GF-D8 (cell line): ENCODE measurements around the gene SEMA4A.
A peak's percentile ranks its signal among the peaks of the same experiment; 100 is the strongest.
"Not testable (repeated sequence)": the region's sequence is repeated elsewhere in the genome, so short reads cannot be mapped to it uniquely, and the experiment has no call there.

ENCODE experiments used
- DNase-seq: peaks from one replicate; lab custom pipeline; 2025; lab: John Stamatoyannopoulos, UW

Gene SEMA4A

DNA sequence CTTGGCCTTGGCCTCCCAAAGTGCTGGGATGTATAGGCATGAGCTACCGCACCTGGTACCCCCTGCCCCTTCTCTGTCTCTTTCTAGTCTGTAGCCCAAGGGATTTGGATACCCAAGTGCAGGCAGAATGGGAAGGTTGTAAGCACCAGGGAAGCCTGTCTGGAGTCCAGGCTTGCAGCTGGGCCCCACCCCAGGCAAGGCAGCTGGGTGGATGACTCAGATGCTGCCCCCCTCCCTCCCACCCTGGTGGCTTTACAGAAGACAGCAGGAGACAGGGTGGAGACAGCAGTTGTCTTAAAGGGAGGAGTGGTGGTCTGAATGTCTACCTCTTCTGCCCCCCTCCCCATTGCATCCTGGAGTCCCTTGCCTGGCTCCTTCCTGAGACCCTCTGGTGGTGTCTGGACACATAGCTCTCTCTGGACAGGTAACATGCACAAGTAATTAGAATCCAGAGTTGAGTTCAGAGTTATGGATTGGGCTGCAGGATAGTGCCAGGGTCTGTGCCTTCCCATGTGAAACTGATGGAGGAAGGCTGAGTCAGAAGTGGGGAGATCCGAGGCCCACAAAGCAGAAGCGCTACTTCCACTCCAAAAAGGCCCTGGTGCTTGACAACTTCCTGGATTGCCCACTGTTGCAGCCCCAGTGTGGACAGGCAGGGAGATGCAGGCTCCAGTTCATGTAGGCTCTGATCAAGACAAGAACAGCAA is 33.7 kb upstream of the SEMA4A start:
- no peak for DNase-seq

DNA sequence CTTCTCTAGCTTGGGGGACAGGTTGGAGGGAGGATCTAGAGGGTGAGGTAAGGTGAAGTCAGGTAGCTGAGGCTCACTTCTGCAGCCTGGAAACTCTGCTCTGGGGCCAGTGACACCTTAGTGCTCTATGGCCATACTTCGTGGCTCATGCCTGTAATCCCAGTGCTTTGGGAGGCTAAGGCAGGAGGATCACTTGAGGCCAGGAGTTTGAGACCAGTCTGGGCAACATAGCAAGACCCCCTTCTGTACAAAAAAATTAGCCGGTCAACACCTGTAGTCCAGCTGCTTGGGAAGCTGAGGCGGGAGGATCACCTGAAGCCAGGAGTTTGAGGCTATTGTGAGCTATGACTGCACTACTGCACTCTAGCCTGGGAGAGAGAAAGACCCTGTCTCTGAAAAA is 33.1 kb upstream of the SEMA4A start:
- no peak for DNase-seq

DNA sequence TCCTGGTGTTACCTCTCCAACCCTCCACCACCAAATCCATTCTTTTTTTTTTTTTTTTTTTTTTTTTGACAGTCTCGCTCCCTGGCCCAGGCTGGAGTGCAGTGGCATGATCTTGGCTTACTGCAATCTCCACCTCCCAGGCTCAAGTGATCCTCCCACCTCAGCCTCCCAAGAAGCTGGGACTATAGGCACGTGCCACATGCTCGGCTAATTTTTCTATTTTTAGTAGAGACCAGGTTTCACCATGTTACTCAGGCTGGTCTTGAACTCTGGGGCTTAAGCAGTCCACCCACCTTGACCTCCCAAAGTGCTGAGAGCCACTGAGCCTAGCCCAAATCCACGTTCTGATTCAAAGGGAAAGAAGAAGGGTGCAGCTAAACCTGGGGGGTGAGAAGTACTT is 32.4 kb upstream of the SEMA4A start:
- DNase-seq = not testable (repeated sequence)

DNA sequence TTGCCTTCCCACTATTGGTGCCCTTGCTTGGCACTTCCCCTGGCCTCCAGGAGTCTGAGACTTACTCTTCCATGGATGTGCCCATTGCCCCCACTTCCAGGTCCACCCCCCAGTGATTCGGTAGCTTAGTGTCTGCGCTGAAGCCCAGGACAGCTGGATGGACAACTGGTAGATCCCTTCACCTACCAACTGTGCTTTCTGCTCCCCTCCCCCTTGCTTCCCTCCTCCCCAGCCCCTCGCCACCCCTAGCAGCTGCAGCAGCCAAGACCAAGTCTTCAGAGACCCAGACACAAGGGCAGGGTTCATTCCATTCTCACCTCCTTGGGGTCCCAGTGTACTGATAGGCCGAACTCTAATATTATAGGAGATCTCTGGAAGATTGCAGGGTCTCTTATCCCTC is 31.9 kb upstream of the SEMA4A start:
- DNase-seq = no peak

DNA sequence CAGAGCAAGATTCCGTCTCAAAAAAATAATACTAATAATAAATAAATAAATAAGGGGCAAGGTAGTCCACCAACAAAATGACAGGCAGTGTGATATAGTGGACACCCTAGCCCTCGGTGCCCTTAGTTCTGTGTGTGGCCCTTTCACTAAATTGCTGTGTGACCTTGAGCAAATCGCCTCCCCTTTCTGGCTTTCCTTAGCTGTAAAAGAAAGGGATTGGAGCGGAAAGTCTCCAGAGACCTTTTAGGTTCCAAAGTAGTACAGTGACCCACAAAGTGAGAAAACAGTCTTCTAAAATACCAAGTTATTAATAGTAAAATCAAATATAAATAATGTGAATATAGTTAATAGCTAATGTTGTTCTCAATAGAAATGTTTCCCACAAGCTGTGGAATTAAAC is 31.3 kb upstream of the SEMA4A start:
- DNase-seq = no peak

DNA sequence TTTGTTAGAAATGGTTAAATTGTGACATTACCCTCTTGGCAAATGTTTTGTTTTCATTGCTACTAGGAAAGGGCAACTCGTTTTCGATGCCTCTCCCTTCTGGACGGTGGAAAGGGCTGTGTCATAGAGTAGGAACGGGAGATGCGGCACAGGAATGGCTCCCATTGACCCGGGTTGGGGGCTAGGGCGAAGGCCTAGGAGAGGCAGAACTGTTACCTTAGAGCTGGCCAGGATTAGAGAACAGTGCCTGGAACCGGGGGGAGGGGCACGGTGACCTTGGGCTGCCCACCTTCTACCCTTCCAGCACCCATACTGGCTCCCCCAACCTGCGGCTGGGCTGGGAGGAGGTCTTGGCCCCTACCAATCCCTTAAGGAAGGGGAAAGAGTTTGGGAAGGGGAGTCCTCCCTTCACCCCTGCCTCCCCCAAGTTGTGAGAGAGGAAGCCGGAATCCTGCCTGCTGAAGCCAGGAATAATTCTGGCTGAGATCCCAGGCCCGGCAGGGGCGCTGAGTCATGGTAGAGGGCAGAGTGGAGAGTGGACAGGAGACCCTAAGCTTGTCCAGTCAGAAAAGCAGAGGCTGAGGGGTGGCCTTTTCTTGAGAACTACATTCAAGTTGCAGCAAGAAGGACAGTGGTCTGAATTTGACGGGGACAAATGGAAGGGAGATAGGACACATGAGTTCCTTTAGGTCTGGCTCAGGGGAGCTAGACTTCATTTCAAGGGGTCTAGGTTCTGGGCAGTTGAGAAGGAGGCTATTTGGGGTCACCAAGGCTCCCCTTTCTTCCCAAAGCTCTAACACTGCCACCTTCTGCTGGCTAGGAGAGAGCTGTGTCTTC is 30.6 kb upstream of the SEMA4A start:
- DNase-seq = no peak

DNA sequence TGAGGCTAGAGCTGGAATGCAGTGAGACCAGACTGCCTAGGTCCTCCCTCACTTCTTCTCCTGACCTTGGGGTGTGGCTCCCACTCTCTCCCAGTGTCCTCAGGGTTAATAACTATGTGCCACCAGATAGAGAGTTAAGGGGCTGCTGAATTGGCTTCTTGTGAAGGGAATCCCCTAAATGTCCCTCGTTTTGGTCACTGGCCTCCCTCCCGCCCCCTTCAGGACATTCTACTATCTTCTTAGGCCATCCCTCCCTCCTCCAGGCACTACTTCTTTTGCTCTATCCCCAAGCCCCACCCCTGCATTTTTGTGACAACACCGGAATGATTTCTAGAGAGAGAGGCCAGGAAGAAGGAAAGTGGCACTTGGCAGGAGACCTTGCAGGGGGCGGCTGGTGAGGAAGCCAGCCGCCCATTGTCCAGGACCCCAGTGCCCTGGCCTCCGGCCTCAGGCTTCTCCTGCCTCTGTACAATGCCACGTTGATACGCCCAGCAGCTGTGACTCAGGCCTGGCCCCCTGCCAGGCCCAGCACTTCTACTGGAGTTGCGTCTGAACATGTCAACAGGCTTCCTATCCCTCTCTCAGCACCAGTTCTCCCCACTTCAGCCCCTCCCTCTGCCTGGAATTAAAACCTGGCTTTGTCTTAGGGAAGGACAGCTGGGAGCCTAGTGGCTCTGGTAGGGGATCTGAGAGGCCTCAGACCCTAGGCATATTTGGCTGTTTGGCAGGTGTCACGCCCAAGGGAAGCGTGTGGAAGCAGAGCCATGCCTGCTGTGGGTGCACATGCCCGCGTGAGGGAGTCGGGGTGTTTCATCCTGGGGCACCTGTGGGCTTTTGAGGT is 29.8 kb upstream of the SEMA4A start:
- DNase-seq = peak; percentile 7

DNA sequence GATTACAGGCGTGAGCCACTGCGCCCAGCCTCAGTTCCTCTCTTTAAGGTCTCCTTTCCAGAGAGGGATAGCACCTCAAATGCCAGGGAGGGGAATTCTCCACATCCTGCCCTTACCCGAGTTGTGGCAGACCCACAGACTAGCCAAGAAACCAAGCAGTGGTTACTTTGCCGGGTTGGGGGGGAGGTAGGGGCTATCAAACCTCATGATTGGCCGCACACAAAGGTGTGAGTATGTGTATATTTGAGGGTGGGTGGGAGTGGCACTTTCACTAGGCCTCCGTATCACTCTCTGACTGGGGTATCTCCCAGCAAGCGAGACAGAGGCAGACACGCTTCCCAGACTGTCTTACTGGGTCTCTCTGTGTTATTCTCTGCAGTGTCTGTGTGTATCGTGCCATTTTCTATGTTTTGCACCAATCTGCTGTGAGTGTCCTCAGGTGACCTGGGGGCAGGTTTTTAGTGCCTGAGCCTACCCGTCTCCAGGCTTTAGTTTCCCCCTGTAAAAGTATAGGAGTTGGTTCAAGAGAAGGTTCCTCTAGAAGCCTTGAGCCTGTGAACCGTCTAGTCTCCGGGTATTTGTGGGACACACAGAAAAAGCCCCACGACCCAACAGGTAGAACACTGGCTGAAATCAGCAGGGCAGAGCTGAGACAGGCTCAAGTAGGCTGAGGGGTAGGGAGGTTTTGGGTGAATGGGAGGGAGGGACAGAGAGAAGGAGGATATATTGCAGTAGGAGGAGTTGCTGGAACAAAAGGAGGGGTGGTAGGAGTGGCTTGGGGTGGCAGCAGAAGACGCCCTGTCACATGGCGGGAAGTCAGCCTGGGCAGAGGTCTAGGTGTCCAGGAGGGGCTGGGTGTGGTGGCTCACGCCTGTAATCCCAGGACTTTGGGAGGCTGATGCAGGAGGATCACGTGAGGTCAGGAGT is 28.6 kb upstream of the SEMA4A start:
- no peak for DNase-seq

DNA sequence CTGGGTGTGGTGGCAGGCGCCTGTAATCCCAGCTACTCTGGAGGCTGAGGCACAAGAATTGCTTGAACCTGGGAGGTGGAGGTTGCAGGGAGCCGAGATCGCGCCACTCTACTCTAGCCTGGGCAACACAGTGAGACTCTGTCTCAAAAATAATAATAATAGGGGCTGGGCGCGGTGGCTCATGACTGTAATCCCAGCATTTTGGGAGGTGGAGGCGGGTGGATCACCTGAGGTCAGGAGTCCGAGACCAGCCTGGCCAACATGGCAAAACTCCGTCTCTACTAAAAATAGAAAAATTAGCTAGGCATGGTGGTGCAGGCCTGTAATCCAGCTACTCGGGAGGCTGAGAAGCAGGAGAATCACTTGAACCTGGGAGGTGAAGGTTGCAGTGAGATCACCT is 27.8 kb upstream of the SEMA4A start:
- not testable (repeated sequence) for DNase-seq

DNA sequence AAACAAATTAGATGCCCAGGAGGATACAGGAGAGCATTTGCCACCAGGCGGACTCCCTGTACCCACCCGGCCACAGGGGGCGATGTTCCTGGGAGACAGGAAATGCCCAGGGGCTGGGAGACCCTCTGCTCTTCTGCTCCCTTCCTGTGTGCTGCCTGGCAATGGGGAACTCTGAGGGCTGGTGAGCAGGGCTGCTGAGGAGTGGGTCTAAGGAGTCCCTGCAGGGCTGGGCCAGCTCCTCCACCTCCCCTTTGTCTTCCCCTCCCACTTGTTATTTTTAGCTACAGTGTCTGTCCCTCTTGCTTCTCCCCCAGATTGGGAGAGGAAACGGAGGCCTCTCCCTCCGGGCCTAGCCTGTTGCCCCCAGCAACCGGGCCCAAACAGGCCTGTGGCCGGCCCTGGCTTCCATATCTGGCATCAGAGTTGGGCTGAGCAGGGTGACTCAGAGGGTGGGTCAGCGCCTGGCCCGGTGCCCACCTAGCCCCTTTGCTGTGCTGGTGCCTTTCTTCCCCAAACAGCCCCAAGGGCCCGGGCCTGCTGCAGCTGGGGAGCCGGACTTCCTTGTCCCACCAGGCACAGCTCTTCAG is 27.2 kb upstream of the SEMA4A start:
- DNase-seq = no peak

DNA sequence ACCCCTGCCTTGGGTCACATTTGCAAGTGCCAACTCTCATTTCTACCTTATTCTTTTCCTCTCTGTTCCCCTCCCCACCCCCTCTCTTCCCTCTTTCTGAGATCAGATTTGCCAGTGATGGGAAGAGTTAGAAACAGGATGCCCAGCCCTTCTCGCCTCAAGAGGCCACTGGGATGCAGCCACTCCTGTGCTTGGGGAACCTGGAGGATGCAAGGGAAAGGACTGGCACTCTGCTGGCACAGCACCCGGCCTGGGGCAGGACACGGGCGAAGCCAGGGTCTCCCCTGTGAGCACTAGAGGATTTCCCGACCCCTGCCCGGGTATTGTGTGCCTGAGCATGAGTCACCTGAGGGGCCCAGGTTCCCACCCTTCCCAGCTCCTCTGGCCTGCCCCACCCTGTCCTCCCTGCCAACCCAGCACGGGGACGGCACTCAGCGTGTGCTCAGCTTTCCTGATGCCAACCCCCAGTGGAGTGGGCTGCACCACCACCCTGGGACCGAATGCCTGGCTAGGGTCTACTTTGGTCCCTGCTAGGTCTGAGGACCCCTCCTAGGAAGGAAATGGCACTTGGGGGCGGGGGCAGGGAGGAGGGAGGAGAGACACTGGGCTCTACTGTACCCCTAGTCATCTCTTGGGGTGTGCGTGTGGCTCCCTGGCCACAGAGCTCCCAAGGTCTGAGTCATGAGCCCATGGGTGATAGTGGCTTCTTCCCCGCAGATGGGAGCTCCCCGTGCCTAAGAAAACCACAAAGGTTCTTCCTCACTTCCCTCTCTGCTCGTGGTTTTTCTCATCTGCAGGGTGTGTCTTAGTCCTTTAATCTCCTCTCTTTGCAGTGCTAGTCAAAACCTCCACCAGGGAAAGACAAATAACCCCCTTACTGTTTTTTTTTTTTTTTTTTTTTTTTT is 26.5 kb upstream of the SEMA4A start:
- DNase-seq = peak; percentile 55

DNA sequence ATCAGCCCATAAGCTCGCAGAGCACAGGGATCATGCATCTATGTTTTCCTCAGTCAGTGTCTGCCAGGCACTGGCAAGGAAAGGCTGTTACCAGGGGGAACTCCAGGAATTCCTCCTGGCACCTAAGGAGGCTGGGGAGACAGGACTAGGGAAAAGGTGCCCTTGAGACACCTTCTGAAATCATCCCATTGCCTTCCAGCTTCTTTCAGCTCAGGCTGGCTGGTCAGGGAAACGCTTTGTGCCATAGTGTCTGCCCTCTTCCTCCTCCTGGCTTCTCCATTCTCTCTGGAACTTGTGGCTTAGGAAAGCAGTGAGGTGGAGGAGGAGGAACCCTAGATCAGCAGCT is 25.1 kb upstream of the SEMA4A start:
- no peak for DNase-seq

DNA sequence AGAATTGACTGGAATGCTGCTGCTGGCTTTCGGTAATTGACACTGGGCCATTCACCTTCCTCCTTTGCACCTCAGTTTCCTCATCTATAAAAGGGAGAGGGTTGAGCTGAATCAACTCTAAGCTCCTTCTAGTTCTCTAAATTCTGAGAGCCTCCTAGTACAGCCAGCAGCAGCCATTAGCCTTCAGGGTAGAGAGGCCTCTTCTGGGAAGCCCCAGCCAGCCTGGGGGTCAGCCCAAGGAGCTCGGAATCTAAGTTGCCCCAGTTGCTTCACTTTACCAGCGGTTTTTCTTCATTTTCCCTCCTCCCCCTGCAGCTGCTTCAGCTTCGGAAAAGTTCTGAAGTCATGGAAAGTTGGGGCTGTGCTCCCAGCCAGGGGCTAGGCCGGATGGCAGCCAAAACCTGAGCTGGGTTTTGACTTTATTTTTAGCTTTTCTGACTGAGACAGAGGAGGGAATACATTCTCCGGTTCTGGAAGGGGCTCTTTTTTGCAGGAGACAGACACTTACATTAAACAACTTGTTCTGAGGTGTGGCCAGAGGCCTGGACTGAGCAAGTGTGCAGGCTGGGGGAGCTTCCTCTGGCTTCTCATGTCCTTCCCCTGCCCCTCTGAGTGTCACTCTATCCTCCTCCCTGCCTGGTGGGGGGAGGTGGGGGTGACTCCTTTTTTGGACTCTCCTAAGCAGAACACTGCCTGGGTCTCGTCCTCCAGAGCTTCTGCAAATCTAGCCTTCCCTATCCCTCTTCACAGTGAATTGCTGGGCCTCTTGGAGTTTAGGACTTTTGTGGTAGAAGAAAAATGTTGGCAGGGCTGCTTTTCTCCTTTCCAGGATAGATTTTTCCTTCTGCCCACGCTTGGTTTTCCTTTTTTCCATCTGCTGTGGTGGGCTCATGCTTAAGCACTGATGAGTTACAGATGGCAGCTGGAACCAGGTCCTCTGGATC is 24.5 kb upstream of the SEMA4A start:
- no peak for DNase-seq

DNA sequence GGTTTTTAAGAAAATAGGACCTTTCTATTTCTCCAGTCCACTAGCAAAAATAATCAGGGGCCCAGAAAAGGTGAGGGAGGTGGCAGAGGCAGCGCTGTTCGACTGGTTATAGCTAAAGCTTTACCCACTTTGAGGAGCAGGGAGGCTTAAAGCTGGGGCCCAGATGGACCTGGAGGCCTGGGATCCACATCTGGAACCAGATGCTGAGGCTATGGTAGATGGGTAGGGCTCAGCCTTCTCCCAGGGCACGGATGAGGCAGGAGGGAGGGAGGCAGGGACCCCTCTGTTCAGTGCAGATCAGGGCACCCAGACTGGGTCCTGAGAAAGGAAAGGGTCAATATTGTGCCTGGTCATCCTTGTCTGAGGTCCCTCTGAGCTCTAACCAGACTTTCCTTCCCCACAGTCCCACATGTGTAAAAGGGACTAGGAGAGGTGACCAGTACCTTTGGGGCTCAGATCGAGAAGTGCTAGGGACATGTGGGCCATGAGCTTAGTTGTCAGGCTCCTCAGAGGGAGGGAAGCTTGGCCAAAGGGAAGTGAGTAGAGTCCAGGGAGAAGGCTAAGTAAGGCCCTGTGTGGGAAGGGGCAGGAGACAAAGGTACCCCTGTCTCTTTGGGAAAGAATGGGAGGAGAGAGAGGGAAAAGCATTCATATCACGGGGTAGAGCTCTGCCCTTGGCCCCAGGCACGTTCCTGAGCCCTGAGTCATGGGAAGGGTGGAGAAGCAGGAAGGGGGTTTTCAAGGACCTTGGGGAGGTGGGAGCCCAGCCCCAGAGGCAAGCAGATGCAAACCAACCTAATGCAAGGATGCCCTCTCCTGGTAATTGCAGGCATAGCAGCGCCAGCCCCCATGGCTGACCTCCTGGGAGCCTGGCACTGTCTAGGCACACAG is 23.5 kb upstream of the SEMA4A start:
- DNase-seq = no peak

DNA sequence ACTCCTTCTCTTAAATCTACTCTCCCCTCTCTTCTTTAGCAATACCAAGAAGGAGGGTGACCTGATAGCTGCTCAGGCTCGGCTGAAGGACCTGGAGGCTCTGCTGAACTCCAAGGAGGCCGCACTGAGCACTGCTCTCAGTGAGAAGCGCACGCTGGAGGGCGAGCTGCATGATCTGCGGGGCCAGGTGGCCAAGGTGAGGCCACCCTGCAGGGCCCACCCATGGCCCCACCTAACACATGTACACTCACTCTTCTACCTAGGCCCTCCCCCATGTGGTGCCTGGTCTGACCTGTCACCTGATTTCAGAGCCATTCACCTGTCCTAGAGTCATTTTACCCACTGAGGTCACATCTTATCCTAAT is 22.8 kb upstream of the SEMA4A start:
- no peak for DNase-seq

DNA sequence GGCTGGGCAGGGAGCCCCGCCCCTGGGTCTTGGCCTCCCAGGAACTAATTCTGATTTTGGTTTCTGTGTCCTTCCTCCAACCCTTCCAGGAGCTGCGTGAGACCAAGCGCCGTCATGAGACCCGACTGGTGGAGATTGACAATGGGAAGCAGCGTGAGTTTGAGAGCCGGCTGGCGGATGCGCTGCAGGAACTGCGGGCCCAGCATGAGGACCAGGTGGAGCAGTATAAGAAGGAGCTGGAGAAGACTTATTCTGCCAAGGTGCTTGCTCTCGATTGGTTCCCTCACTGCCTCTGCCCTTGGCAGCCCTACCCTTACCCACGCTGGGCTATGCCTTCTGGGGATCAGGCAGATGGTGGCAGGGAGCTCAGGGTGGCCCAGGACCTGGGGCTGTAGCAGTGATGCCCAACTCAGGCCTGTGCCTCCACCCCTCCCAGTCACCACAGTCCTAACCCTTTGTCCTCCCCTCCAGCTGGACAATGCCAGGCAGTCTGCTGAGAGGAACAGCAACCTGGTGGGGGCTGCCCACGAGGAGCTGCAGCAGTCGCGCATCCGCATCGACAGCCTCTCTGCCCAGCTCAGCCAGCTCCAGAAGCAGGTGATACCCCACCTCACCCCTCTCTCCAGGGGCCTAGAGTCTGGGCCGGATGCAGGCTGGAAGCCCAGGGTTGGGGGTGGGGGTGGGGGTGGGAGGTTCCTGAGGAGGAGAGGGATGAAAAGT is 18.5 kb upstream of the SEMA4A start:
- DNase-seq = no peak
